AG04449 (cell line): ENCODE data around the gene KCNN1.
"Not testable (repeated sequence)": the region's sequence is repeated elsewhere in the genome, so short reads cannot be mapped to it uniquely, and the experiment has no call there.

ENCODE experiments used
- CTCF ChIA-PET: fragments of 350-600 bp; formaldehyde crosslinking; extraction: SDS; loops from one replicate; lab custom pipeline; 2021; ENCODE audit warnings: antibody characterized with exemption; lab: Yijun Ruan, JAX
- POLR2A ChIA-PET: fragments of 400-600, 350-600 bp; formaldehyde crosslinking; extraction: SDS; loops from one replicate; lab custom pipeline; 2020; ENCODE audit warnings: antibody characterized with exemption, inconsistent platforms; lab: Yijun Ruan, JAX
- DNase-seq: peaks from one replicate; pipeline ENCODE4 v3.0.0-alpha.2; 2010; ENCODE audit warnings: low read depth, low spot score
- H3K4me3 ChIP-seq: 2 replicates; pipeline ENCODE4 v1.5.1; 2011; ENCODE audit warnings: low read depth, mild to moderate bottlenecking, control low read depth, low read length
- TF ChIP-seq, protein P1 (sequence below): IDR thresholded peaks from one replicate; pipeline ENCODE4 v1.5.1; 2011; ENCODE audit warnings: mild to moderate bottlenecking, moderate library complexity, low read length, control low read depth, inconsistent platforms; ENCODE audit not compliant: insufficient read depth; ENCODE audit errors: missing control alignments

Gene KCNN1

DNA sequence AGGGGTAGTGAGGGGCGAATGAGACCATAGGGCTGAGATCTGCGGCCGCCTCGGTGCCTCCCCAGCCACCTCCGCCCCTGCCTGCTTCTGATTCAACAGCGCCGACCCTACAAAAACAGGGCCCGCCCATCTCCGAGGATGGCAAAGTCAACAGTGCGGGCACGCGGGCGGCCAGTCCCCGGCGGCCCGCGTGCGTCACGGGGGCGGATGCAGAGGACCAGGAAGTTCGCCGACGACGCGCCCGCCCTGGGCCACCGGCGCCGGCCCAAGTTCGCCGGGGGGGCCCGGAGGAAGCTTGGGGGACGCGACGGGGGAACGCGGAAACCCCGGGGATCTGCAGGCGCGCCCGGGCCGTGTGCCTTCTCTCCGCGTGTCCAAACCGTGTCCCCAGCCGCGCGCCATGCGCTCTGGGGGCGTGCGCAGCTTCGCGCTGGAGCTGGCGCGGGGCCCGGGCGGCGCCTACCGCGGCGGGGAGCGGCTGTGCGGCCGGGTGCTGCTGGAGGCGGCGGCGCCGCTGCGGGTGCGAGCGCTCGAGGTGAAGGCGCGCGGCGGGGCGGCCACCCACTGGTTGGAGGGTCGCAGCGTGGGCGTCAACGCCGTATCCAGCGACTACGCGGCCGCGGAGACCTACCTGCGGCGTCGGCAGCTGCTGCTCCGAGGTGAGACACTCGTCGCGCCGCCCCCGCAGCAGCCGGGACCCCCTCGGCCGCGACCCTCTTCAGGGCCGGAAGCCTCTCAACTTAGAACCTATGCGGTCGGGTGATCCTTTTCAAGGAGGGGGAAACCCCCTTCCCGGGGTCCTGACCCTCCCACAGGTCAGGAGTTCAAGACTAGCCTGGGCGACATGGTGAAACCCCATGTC is 34.2 kb downstream of the KCNN1 start:
- TF ChIP-seq, protein P1, sequence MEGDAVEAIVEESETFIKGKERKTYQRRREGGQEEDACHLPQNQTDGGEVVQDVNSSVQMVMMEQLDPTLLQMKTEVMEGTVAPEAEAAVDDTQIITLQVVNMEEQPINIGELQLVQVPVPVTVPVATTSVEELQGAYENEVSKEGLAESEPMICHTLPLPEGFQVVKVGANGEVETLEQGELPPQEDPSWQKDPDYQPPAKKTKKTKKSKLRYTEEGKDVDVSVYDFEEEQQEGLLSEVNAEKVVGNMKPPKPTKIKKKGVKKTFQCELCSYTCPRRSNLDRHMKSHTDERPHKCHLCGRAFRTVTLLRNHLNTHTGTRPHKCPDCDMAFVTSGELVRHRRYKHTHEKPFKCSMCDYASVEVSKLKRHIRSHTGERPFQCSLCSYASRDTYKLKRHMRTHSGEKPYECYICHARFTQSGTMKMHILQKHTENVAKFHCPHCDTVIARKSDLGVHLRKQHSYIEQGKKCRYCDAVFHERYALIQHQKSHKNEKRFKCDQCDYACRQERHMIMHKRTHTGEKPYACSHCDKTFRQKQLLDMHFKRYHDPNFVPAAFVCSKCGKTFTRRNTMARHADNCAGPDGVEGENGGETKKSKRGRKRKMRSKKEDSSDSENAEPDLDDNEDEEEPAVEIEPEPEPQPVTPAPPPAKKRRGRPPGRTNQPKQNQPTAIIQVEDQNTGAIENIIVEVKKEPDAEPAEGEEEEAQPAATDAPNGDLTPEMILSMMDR = no peak
- POLR2A ChIA-PET = interaction anchor here (1.5 kb wide), 1 partner anchor 53 kb away, joined by 3 read pairs; no protein-coding TSS in a partner anchor
- peak overlapping the region; percentile 69 for H3K4me3 ChIP-seq
- CTCF ChIA-PET = interaction anchor here (0.7 to 18.1 kb wide), 5 partner anchors 57 to 142 kb away, joined by 3 to 666 read pairs (median 6); partner anchors contain the start of gene CCDC124
- DNase-seq = no peak

DNA sequence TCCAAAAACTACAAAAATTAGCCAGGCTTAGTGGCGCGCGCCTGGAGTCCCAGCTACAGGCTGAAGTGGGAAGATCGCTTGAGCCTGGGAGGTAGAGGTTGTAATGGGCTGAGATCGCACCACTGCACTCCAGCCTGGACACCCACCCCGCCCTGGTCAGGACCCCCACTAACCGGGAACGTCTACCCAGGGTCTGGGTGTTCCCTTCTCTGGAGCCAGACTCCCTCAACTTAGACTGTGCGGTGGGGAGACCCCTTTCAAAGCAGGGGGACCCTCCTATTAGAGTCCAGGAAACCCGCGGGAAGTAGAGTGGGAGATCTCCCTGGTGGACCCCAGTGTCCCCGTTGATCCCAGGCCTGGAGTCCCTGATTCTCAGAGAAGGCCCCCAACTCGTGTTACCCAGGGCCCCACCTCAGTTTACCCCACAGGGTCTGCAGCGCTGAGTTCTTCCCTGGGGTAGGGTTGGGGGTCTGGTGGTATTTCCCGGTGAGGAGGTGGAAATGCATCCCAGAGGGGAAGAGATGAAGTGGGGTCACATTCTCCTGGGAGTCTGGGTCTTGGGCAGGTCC is 35.0 kb downstream of the KCNN1 start:
- TF ChIP-seq, protein P1 = no peak
- DNase-seq = no peak
- H3K4me3 ChIP-seq = peak overlapping the region; percentile 69
- POLR2A ChIA-PET = interaction anchor here (1.5 kb wide), 1 partner anchor 54 kb away, joined by 3 read pairs; no protein-coding TSS in a partner anchor
- CTCF ChIA-PET = interaction anchor here (0.6 to 18.1 kb wide), 5 partner anchors 57 to 159 kb away, joined by 3 to 666 read pairs (median 3); partner anchors contain the start of gene CCDC124

DNA sequence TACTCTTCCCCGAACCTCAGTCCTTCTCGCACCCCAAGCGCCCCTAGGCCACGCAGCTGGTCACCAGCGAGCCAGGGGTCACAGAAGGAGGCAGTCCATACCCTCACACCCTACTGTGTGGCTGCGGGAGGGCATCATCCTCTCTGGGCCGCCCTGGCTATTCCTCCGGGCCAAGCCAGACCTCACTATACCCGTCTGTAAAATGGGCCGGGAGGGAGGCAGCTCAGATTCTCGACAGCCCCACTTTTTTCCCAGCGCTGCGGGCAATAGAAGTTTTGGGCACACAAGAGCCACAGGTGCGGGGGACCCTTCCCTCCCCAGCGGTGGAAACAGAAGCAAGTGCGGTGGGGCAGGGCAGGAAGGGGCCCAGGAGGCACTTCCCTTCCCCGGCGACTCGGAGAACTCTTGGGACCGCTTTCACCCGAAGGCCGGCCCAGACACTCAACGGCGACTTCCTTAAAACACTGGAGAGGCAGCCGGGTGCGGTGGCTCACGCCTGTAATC is 35.5 kb downstream of the KCNN1 start:
- DNase-seq = no peak
- TF ChIP-seq, protein P1 = no peak
- CTCF ChIA-PET = interaction anchor here (0.6 to 18.1 kb wide), 4 partner anchors 56 to 158 kb away, joined by 3 to 666 read pairs (median 26); partner anchors contain the start of gene CCDC124
- POLR2A ChIA-PET = no interaction called here
- H3K4me3 ChIP-seq = peak overlapping the region; percentile 69

DNA sequence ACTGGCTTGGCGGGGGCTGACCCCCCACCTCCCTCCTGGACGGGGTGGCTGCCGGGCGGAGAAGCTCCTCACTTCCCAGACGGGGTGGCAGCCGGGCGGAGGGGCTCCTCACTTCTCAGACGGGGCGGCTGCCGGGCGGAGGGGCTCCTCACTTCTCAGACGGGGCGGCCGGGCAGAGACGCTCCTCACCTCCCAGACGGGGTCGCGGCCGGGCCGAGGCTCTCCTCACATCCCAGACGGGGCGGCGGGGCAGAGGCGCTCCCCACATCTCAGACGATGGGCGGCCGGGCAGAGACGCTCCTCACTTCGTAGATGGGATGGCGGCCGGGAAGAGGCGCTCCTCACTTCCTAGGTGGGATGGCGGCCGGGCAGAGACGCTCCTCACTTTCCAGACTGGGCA is 38.8 kb downstream of the KCNN1 start:
- DNase-seq, H3K4me3 ChIP-seq, POLR2A ChIA-PET: not testable (repeated sequence)
- CTCF ChIA-PET = interaction anchor here (1.0 to 18.1 kb wide), 5 partner anchors 39 to 123 kb away, joined by 4 to 666 read pairs (median 21); partner anchors contain the start of gene CCDC124

DNA sequence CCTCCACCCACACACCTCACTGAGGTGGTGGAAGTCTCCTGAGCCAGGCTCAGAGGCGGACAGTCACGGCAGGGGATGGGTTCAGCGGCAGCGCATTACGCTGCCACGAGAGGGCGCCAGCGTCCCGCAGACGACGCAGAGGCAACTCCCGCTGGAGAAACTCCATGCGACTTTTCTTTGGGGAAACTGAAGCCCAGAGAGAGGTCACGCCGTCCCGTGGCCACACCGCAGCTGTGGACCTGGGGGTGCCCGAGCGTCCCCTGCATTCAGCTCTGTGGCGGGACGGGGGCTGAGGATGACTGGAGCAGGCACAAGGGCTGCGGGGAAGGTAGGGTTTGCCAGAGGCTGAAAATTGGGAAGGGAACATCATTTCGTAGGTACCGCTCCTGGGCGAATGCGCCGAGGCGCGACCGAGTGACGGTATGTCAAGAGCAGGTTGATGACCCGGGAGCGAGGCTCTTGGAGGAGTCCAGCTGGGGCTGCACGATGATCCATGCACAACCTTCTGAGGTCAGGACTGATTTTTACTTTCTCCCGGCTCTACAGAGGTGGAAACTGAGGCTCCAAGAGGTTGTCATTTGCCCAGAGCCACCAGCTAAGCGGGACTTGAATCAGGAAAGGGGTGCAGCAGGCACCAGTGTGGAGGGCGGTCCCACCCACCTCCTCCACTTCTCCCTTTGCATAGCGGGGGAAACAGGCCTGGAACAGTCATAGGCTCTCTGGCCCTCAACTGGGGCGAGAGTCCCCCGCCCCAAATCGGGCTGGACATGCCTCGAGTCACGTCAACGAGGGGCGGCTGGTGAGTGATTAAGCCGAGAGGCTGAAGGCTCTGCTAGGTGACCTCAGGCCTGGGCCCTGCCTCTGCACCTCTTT is 40.4 kb downstream of the KCNN1 start:
- CTCF ChIA-PET = interaction anchor here (0.6 to 18.1 kb wide), 24 partner anchors 10 to 245 kb away, joined by 3 to 666 read pairs (median 6); partner anchors contain the start of genes CCDC124, MAST3 and PIK3R2
- no peak for DNase-seq
- H3K4me3 ChIP-seq = peak overlapping the region; percentile 60
- TF ChIP-seq, protein P1 = peak; percentile 97
- POLR2A ChIA-PET = no interaction called here
